GM12878 (cell line): Measurements from ENCODE around the gene HNRNPA1. TPM values are rescaled to one million over a fixed set of nuclear protein-coding genes. Genes with fewer than 3 reads are reported as not detected.

Source experiments
- EGR1 ChIP-seq, 2 experiments: IDR thresholded peaks; 1 replicate in 1 of 2; 2 replicates in 1 of 2; pipeline ENCODE4 v1.6.1; 2011 to 2012; ENCODE audit warnings: low read depth in 2 of 2, low read length in 2 of 2, borderline replicate concordance in 1 of 2, mild to moderate bottlenecking in 1 of 2, moderate library complexity in 1 of 2
- FOXK2 ChIP-seq: fragments of 450-650 bp; IDR thresholded peaks from 2 replicates; pipeline ENCODE4 v1.6.1; 2017; ENCODE audit warnings: mild to moderate bottlenecking, moderate library complexity
- HCFC1 ChIP-seq: fragments of 150-350 bp; IDR thresholded peaks from 2 replicates; pipeline ENCODE4 v1.6.1; 2014; ENCODE audit warnings: low read length
- IRF4 ChIP-seq: IDR thresholded peaks from 2 replicates; pipeline ENCODE4 v1.6.1; 2011; ENCODE audit warnings: low read depth, low read length
- JUND ChIP-seq: IDR thresholded peaks from 2 replicates; pipeline ENCODE4 v1.6.1; 2012; ENCODE audit warnings: low read depth, mild to moderate bottlenecking, low read length, improper control_type of control experiment, moderate library complexity
- MYC ChIP-seq: IDR thresholded peaks from 2 replicates; pipeline ENCODE4 v1.6.1; 2011; ENCODE audit warnings: mild to moderate bottlenecking, low read length, moderate library complexity, inconsistent platforms; ENCODE audit not compliant: insufficient read depth, insufficient replicate concordance, insufficient read length, severe bottlenecking
- NR2C1 ChIP-seq: fragments of 450-650 bp; IDR thresholded peaks from 2 replicates; pipeline ENCODE4 v1.6.1; 2017; ENCODE audit warnings: antibody characterized with exemption, mild to moderate bottlenecking, moderate library complexity
- NR2F1 ChIP-seq: fragments of 450-650 bp; conservative IDR thresholded peaks from 2 replicates; pipeline ENCODE4 v1.6.1; 2017; ENCODE audit warnings: mild to moderate bottlenecking
- NRF1 ChIP-seq: conservative IDR thresholded peaks from 2 replicates; pipeline ENCODE4 v1.6.1; 2011; ENCODE audit warnings: mild to moderate bottlenecking, low read depth, low read length, improper control_type of control experiment
- PAX5 ChIP-seq: IDR thresholded peaks from 2 replicates; pipeline ENCODE4 v1.6.1; 2011; ENCODE audit warnings: low read depth, low read length, borderline replicate concordance
- PML ChIP-seq: IDR thresholded peaks from 2 replicates; pipeline ENCODE4 v1.6.1; 2012; ENCODE audit warnings: low read length, inconsistent platforms
- POLR2A ChIP-seq: IDR thresholded peaks from 2 replicates; pipeline ENCODE4 v1.6.1; 2011; ENCODE audit warnings: low read depth, mild to moderate bottlenecking, low read length
- SMAD1 ChIP-seq: fragments of 450-650 bp; IDR thresholded peaks from 2 replicates; pipeline ENCODE4 v1.6.1; 2018; ENCODE audit warnings: mild to moderate bottlenecking, low read depth; ENCODE audit not compliant: partially characterized antibody
- SMARCA5 ChIP-seq: fragments of 450-650 bp; IDR thresholded peaks from 2 replicates; pipeline ENCODE4 v1.6.1; 2017; ENCODE audit warnings: mild to moderate bottlenecking
- SP1 ChIP-seq: IDR thresholded peaks from one replicate; pipeline ENCODE4 v1.6.1; 2011; ENCODE audit warnings: low read depth, low read length
- TCF12 ChIP-seq: IDR thresholded peaks from 2 replicates; pipeline ENCODE4 v1.6.1; 2011; ENCODE audit warnings: low read depth, mild to moderate bottlenecking, low read length
- TCF3 ChIP-seq: IDR thresholded peaks from 2 replicates; pipeline ENCODE4 v1.6.1; 2012; ENCODE audit warnings: low read depth, mild to moderate bottlenecking, low read length, borderline replicate concordance; ENCODE audit not compliant: insufficient read depth
- ZNF274 ChIP-seq: IDR thresholded peaks from one replicate; pipeline ENCODE4 v1.8.0; 2011; ENCODE audit not compliant: insufficient read length, insufficient read depth
- polyA plus RNA-seq, 11 experiments: library from polyadenylated mRNA; depleted of rRNA in 4 of 11; unstranded in 6 of 11; stranded (reverse) in 5 of 11; fragments of >200 nt; fragmentation: Nextera tagmentation in 4 of 11; fragmentation: Illumina TruSeq in 1 of 11; extraction: Ambion mirVana in 4 of 11; extraction: Trizol in 1 of 11; gene quantifications; 1 replicate in 1 of 11; 2 replicates in 10 of 11; pipeline versions ENCODE4 v1.2.1 to v1.2.3, GENCODE V29; 2011 to 2016; ENCODE audit warnings: inconsistent platforms in 2 of 11, missing spikeins in 2 of 11, low read depth in 1 of 11
- total RNA-seq, 4 experiments: library from RNA; depleted of rRNA in 3 of 4; stranded (reverse); fragments of >200 nt in 3 of 4; fragmentation: Illumina TruSeq in 1 of 4; extraction: Trizol in 1 of 4; gene quantifications; 2 replicates each; pipeline versions ENCODE4 v1.2.1 to v1.2.3, GENCODE V29; 2013 to 2021
- TF ChIP-seq, protein P1 (sequence below): fragments of 450-650 bp; IDR thresholded peaks from 2 replicates; pipeline ENCODE4 v1.6.1; 2017; ENCODE audit warnings: low read depth, mild to moderate bottlenecking, moderate library complexity
- TF ChIP-seq, protein P2 (sequence below): fragments of 450-650 bp; formaldehyde crosslinking; IDR thresholded peaks from 2 replicates; pipeline ENCODE4 v1.4.0; 2020; ENCODE audit warnings: mild to moderate bottlenecking, moderate library complexity
- TF ChIP-seq, protein P3 (sequence below): fragments of 450-650 bp; formaldehyde crosslinking; IDR thresholded peaks from 2 replicates; pipeline ENCODE4 v1.4.0; 2022; ENCODE audit warnings: mild to moderate bottlenecking, moderate library complexity
- TF ChIP-seq, protein P4 (sequence below): IDR thresholded peaks from 2 replicates; pipeline ENCODE4 v1.6.1; 2012; ENCODE audit warnings: low read depth, low read length, improper control_type of control experiment

HNRNPA1 gene
- total and polyA plus RNA-seq, 10 of the 15 experiments (the other 5 are each of a cell fraction or from before 2014, with no cell fraction given), result 630 to 2,342 (median 1,407) TPM

DNA sequence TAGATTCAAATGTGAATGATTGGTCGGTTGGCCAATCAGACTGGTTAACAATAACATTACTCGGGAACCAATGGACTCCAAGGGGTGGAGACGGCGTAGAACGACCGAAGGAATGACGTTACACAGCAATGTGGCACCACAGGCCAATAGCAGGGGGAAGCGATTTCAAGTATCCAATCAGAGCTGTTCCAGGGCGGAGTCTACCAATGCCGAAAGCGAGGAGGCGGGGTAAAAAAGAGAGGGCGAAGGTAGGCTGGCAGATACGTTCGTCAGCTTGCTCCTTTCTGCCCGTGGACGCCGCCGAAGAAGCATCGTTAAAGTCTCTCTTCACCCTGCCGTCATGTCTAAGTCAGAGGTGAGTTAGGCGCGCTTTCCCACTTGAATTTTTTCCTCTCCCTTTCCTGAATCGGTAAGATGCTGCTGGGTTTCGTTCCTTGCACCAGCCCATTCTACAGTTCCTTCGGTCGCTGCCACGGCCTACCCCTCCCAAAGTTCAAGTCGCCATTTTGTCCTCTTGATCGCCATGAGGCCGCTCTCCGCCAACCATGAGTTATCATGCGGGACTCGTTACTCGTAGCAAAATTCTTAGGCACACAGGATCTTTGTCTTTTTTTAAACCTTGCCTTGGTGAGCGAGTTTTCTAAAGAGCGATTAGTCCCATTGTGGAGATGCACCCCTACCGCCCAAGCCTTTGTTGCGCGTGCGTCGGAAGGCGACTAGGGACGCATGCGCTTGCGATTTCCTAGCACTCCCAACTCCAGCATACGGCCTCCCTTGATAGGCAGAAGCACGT, at the start of gene HNRNPA1 (continued):
- TF ChIP-seq, protein P1, sequence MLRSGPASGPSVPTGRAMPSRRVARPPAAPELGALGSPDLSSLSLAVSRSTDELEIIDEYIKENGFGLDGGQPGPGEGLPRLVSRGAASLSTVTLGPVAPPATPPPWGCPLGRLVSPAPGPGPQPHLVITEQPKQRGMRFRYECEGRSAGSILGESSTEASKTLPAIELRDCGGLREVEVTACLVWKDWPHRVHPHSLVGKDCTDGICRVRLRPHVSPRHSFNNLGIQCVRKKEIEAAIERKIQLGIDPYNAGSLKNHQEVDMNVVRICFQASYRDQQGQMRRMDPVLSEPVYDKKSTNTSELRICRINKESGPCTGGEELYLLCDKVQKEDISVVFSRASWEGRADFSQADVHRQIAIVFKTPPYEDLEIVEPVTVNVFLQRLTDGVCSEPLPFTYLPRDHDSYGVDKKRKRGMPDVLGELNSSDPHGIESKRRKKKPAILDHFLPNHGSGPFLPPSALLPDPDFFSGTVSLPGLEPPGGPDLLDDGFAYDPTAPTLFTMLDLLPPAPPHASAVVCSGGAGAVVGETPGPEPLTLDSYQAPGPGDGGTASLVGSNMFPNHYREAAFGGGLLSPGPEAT, result peak; percentile 80
- TF ChIP-seq POLR2A (peak; percentile 97), SP1 (peak; percentile 99), PAX5 (0 out of 2 replicates have a peak, but pooled peaks have one; percentile 54), MYC (peak; percentile 85), NR2F1 (peak; percentile 34; the same call in 1 of the 2 replicates), JUND (no peak), NR2C1 (peak; percentile 53; the same call in 1 of the 2 replicates), NRF1 (peak; percentile 85), SMAD1 (peak; percentile 95), SMARCA5 (peak; percentile 48), FOXK2 (no peak), TCF3 (peak; percentile 68; the same call in 1 of the 2 replicates), PML (peak; percentile 99), ZNF274 (no peak), EGR1 (IDR thresholded peaks at IDR 0.05; ENCODE audit: borderline replicate concordance in 1 of 2, low read depth in 2 of 2, low read length in 2 of 2) (0 out of 3 replicates have a peak, but pooled peaks of 1 of the 2 experiments have one; percentile 3), HCFC1 (no peak), TCF12 (peak; percentile 85; the same call in 1 of the 2 replicates), IRF4 (0 out of 2 replicates have a peak, but pooled peaks have one; percentile 32)
- TF ChIP-seq, protein P2, sequence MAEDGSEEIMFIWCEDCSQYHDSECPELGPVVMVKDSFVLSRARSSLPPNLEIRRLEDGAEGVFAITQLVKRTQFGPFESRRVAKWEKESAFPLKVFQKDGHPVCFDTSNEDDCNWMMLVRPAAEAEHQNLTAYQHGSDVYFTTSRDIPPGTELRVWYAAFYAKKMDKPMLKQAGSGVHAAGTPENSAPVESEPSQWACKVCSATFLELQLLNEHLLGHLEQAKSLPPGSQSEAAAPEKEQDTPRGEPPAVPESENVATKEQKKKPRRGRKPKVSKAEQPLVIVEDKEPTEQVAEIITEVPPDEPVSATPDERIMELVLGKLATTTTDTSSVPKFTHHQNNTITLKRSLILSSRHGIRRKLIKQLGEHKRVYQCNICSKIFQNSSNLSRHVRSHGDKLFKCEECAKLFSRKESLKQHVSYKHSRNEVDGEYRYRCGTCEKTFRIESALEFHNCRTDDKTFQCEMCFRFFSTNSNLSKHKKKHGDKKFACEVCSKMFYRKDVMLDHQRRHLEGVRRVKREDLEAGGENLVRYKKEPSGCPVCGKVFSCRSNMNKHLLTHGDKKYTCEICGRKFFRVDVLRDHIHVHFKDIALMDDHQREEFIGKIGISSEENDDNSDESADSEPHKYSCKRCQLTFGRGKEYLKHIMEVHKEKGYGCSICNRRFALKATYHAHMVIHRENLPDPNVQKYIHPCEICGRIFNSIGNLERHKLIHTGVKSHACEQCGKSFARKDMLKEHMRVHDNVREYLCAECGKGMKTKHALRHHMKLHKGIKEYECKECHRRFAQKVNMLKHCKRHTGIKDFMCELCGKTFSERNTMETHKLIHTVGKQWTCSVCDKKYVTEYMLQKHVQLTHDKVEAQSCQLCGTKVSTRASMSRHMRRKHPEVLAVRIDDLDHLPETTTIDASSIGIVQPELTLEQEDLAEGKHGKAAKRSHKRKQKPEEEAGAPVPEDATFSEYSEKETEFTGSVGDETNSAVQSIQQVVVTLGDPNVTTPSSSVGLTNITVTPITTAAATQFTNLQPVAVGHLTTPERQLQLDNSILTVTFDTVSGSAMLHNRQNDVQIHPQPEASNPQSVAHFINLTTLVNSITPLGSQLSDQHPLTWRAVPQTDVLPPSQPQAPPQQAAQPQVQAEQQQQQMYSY (CRISPR knock-in tag), result no peak
- TF ChIP-seq, protein P3, sequence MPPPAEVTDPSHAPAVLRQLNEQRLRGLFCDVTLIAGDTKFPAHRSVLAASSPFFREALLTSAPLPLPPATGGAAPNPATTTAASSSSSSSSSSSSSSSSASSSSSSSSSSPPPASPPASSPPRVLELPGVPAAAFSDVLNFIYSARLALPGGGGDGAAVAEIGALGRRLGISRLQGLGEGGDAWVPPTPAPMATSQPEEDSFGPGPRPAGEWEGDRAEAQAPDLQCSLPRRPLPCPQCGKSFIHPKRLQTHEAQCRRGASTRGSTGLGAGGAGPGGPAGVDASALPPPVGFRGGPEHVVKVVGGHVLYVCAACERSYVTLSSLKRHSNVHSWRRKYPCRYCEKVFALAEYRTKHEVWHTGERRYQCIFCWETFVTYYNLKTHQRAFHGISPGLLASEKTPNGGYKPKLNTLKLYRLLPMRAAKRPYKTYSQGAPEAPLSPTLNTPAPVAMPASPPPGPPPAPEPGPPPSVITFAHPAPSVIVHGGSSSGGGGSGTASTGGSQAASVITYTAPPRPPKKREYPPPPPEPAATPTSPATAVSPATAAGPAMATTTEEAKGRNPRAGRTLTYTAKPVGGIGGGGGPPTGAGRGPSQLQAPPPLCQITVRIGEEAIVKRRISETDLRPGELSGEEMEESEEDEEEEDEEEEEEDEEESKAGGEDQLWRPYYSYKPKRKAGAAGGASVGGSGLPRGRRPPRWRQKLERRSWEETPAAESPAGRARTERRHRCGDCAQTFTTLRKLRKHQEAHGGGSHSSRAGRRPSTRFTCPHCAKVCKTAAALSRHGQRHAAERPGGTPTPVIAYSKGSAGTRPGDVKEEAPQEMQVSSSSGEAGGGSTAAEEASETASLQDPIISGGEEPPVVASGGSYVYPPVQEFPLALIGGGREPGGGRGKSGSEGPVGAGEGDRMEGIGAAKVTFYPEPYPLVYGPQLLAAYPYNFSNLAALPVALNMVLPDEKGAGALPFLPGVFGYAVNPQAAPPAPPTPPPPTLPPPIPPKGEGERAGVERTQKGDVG (CRISPR knock-in tag), result no peak
- TF ChIP-seq, protein P4, sequence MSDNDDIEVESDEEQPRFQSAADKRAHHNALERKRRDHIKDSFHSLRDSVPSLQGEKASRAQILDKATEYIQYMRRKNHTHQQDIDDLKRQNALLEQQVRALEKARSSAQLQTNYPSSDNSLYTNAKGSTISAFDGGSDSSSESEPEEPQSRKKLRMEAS, result peak; percentile 27; the same call in 1 of the 2 replicates
